H1 (cell line): ENCODE measurements around the gene C17orf50. TPM values are rescaled to one million over a fixed set of nuclear protein-coding genes. Genes with fewer than 3 reads are reported as not detected.

Experiments
- CTCF ChIA-PET: fragments of 300-600 bp; sonication (Branson Sonifier 250); formaldehyde crosslinking; loops from one replicate; lab custom pipeline; 2021; ENCODE audit not compliant: partially characterized antibody; lab: Charles Lee
- POLR2A ChIA-PET: fragments of 300-600 bp; sonication (Branson Sonifier 250); formaldehyde crosslinking; loops from one replicate; lab custom pipeline; 2021; ENCODE audit warnings: inconsistent platforms; ENCODE audit not compliant: partially characterized antibody; lab: Charles Lee
- DNase-seq, 2 experiments: peaks; one replicate each; pipeline versions ENCODE4 v3.0.0 to v3.0.0-alpha.2; 2010 to 2022; ENCODE audit warnings: low spot score in 2 of 2, low read depth in 1 of 2, mixed read lengths in 1 of 2
- FAIRE-seq: peaks from 2 replicates; lab custom pipeline; 2011; peaks lifted over from hg19 to GRCh38; lab: Jason Lieb, UNC
- H2AFZ ChIP-seq: 2 replicates; pipeline ENCODE4 v1.8.1; 2012; ENCODE audit warnings: low read length, inconsistent platforms
- H2AK5ac ChIP-seq: 2 replicates; pipeline ENCODE4 v1.6.1; 2013; ENCODE audit warnings: low read depth, low read length
- H2BK120ac ChIP-seq: replicated peaks from 2 replicates; pipeline ENCODE3; 2013; ENCODE audit warnings: low read depth, low read length, inconsistent platforms
- H2BK12ac ChIP-seq: 2 replicates; pipeline ENCODE4 v1.6.1; 2013; ENCODE audit warnings: low read depth, low read length
- H2BK15ac ChIP-seq: 2 replicates; pipeline ENCODE4 v1.6.1; 2013; ENCODE audit warnings: low read length
- H2BK20ac ChIP-seq: 2 replicates; pipeline ENCODE4 v1.6.1; 2013; ENCODE audit warnings: low read length
- H2BK5ac ChIP-seq: 2 replicates; pipeline ENCODE4 v1.6.1; 2013; ENCODE audit warnings: low read depth, low read length
- H3K14ac ChIP-seq: 2 replicates; pipeline ENCODE4 v1.6.1; 2013; ENCODE audit warnings: inconsistent platforms; ENCODE audit not compliant: insufficient read length
- H3K18ac ChIP-seq: 2 replicates; pipeline ENCODE4 v1.6.1; 2013; ENCODE audit warnings: low read length; ENCODE audit errors: extremely low read depth
- H3K23ac ChIP-seq: 2 replicates; pipeline ENCODE4 v1.6.1; 2013; ENCODE audit warnings: inconsistent platforms; ENCODE audit not compliant: insufficient read length
- H3K23me2 ChIP-seq: 2 replicates; pipeline ENCODE4 v1.6.1; 2013; ENCODE audit warnings: low read depth, low read length
- H3K27ac ChIP-seq: 2 replicates; pipeline ENCODE4 v1.6.1; 2011; ENCODE audit warnings: low read depth, low read length, inconsistent platforms
- H3K27me3 ChIP-seq, 4 experiments: replicated peaks in 1 of 4; 1 replicate in 1 of 4; 2 replicates in 3 of 4; pipeline versions ENCODE4 v1.6.1 to v1.8.1; 2011 to 2013; ENCODE audit warnings: low read length in 3 of 4, mild to moderate bottlenecking in 3 of 4, inconsistent platforms in 2 of 4, mixed read lengths in 2 of 4, moderate library complexity in 1 of 4; ENCODE audit not compliant: control insufficient read depth in 3 of 4, insufficient read depth in 3 of 4; ENCODE audit errors: extremely low read depth in 1 of 4
- H3K36me3 ChIP-seq, 4 experiments: 2 replicates each; pipeline versions ENCODE4 v1.6.1 to v1.8.1; 2011 to 2013; ENCODE audit warnings: mild to moderate bottlenecking in 4 of 4, low read length in 3 of 4, moderate library complexity in 2 of 4, control low read depth in 1 of 4, inconsistent platforms in 1 of 4; ENCODE audit not compliant: insufficient read depth in 4 of 4, control insufficient read depth in 2 of 4
- H3K4ac ChIP-seq: replicated peaks from 2 replicates; pipeline ENCODE3; 2013; ENCODE audit warnings: low read length, low read depth, mixed read lengths, inconsistent platforms; ENCODE audit not compliant: insufficient read length
- H3K4me1 ChIP-seq, 4 experiments: replicated peaks in 1 of 4; 1 replicate in 1 of 4; 2 replicates in 3 of 4; pipeline versions ENCODE4 v1.6.1 to v1.8.1; 2011 to 2013; ENCODE audit warnings: low read length in 3 of 4, inconsistent platforms in 2 of 4, mixed read lengths in 1 of 4; ENCODE audit not compliant: insufficient read depth in 4 of 4, control insufficient read depth in 3 of 4
- H3K4me2 ChIP-seq, 2 experiments: 2 replicates each; pipeline versions ENCODE4 v1.6.1 to v1.8.1; 2011 to 2013; ENCODE audit warnings: low read depth in 2 of 2, low read length in 2 of 2, control low read depth in 1 of 2, inconsistent platforms in 1 of 2, mild to moderate bottlenecking in 1 of 2; ENCODE audit not compliant: insufficient read depth in 1 of 2
- H3K4me3 ChIP-seq, 4 experiments: fragments of 200-600, 300-600 bp in 1 of 4; sonication (generic), shearing (Covaris generic), sonication (Bioruptor Twin) in 1 of 4; 2 replicates each; pipeline versions ENCODE4 v1.5.1 to v1.8.1; 2011 to 2016; ENCODE audit warnings: low read length in 4 of 4, low read depth in 3 of 4, control low read depth in 2 of 4, inconsistent platforms in 2 of 4, mild to moderate bottlenecking in 2 of 4, mixed read lengths in 1 of 4, moderate library complexity in 1 of 4; ENCODE audit not compliant: insufficient read depth in 2 of 4; ENCODE audit errors: extremely low read depth in 1 of 4
- H3K56ac ChIP-seq: replicated peaks from 2 replicates; pipeline ENCODE3; 2013; ENCODE audit warnings: low read depth, mild to moderate bottlenecking, mixed read lengths, low read length, inconsistent platforms; ENCODE audit not compliant: insufficient read length
- H3K79me1 ChIP-seq: 2 replicates; pipeline ENCODE4 v1.6.1; 2013; ENCODE audit warnings: low read depth, low read length, control low read depth
- H3K79me2 ChIP-seq, 2 experiments: 2 replicates each; pipeline versions ENCODE4 v1.6.1 to v1.8.1; 2012 to 2013; ENCODE audit warnings: low read length in 2 of 2, mild to moderate bottlenecking in 2 of 2, inconsistent platforms in 1 of 2; ENCODE audit not compliant: insufficient read depth in 2 of 2, control insufficient read depth in 1 of 2
- H3K9ac ChIP-seq, 4 experiments: replicated peaks in 1 of 4; 1 replicate in 1 of 4; 2 replicates in 3 of 4; pipeline versions ENCODE4 v1.6.1 to v1.8.1; 2011 to 2013; ENCODE audit warnings: low read depth in 3 of 4, low read length in 3 of 4, control low read depth in 2 of 4, mild to moderate bottlenecking in 2 of 4, moderate library complexity in 2 of 4, inconsistent platforms in 1 of 4; ENCODE audit errors: extremely low read depth in 1 of 4
- H3K9me3 ChIP-seq, 2 experiments: 2 replicates each; pipeline versions ENCODE4 v1.6.1 to v1.8.1; 2012 to 2013; ENCODE audit warnings: mild to moderate bottlenecking in 2 of 2, moderate library complexity in 2 of 2, control low read depth in 1 of 2, inconsistent platforms in 1 of 2, low read depth in 1 of 2, low read length in 1 of 2, mixed read lengths in 1 of 2; ENCODE audit not compliant: insufficient read depth in 2 of 2
- H4K20me1 ChIP-seq, 2 experiments: replicated peaks in 1 of 2; 2 replicates each; pipeline versions ENCODE3 to v1.8.1; 2011 to 2013; ENCODE audit warnings: inconsistent platforms in 2 of 2, low read length in 2 of 2, mild to moderate bottlenecking in 1 of 2; ENCODE audit not compliant: insufficient read depth in 2 of 2, control insufficient read depth in 1 of 2
- H4K5ac ChIP-seq: 2 replicates; pipeline ENCODE4 v1.6.1; 2013; ENCODE audit warnings: low read length, low read depth, mixed read lengths, inconsistent platforms; ENCODE audit not compliant: insufficient read length
- H4K8ac ChIP-seq: 2 replicates; pipeline ENCODE4 v1.8.0; 2013; ENCODE audit warnings: mild to moderate bottlenecking, moderate library complexity, low read length, inconsistent platforms; ENCODE audit not compliant: insufficient read depth; ENCODE audit errors: extremely low read depth
- H4K91ac ChIP-seq: replicated peaks from 2 replicates; pipeline ENCODE3; 2013; ENCODE audit warnings: low read length, mixed read lengths, inconsistent platforms; ENCODE audit not compliant: insufficient read length
- CBX5 ChIP-seq: fragments of 300-800, 300-1000 bp; sonication (generic); IDR thresholded peaks from 2 replicates; pipeline ENCODE4 v1.7.1; 2016; ENCODE audit warnings: antibody characterized with exemption, low read length, low read depth
- HDAC2 ChIP-seq, 2 experiments: fragments of 300-600 bp in 1 of 2; sonication (generic) in 1 of 2; IDR thresholded peaks; 2 replicates each; pipeline ENCODE4 v1.6.1; 2011 to 2012; ENCODE audit warnings: low read depth in 2 of 2, low read length in 2 of 2, mild to moderate bottlenecking in 2 of 2, moderate library complexity in 2 of 2, borderline replicate concordance in 1 of 2, inconsistent platforms in 1 of 2
- KDM4A ChIP-seq: IDR thresholded peaks from one replicate; pipeline ENCODE4 v1.7.1; 2012; ENCODE audit warnings: low read depth, mild to moderate bottlenecking, moderate library complexity, low read length, inconsistent platforms; ENCODE audit not compliant: severe bottlenecking
- POLR2A ChIP-seq, 2 experiments: IDR thresholded peaks; 1 replicate in 1 of 2; 2 replicates in 1 of 2; pipeline ENCODE4 v1.6.1; 2011; ENCODE audit warnings: low read depth in 2 of 2, low read length in 2 of 2, mild to moderate bottlenecking in 2 of 2; ENCODE audit errors: control extremely low read depth in 1 of 2
- RFX5 ChIP-seq: IDR thresholded peaks from 2 replicates; pipeline ENCODE4 v1.6.1; 2011; ENCODE audit warnings: low read depth, low read length, improper control_type of control experiment, borderline replicate concordance
- SAP30 ChIP-seq: fragments of 300-600 bp; sonication (generic); IDR thresholded peaks from 2 replicates; pipeline ENCODE4 v1.7.1; 2012; ENCODE audit warnings: low read length, moderate library complexity, mild to moderate bottlenecking, inconsistent platforms; ENCODE audit not compliant: insufficient read depth, insufficient replicate concordance
- SP4 ChIP-seq: IDR thresholded peaks from 2 replicates; pipeline ENCODE4 v1.6.1; 2012; ENCODE audit warnings: low read length, inconsistent platforms
- SUZ12 ChIP-seq: fragments of 200-600 bp; sonication (generic); IDR thresholded peaks from 2 replicates; pipeline ENCODE4 v1.6.1; 2012; ENCODE audit warnings: mild to moderate bottlenecking, inconsistent platforms, low read length, moderate library complexity, mixed read lengths
- TAF1 ChIP-seq: IDR thresholded peaks from 2 replicates; pipeline ENCODE4 v1.6.1; 2011; ENCODE audit warnings: mild to moderate bottlenecking, low read depth, low read length
- TAF7 ChIP-seq: optimal IDR thresholded peaks from 2 replicates; pipeline ENCODE3; 2011; ENCODE audit warnings: low read depth, mild to moderate bottlenecking, inconsistent platforms, low read length, moderate library complexity, borderline replicate concordance
- YY1 ChIP-seq: IDR thresholded peaks from 2 replicates; pipeline ENCODE4 v1.6.1; 2011; ENCODE audit warnings: low read depth, mild to moderate bottlenecking, low read length
- ZNF274 ChIP-seq: IDR thresholded peaks from 2 replicates; pipeline ENCODE4 v1.7.0; 2012; ENCODE audit warnings: low read length, borderline replicate concordance; ENCODE audit errors: extremely low read depth
- WGBS, 2 experiments: shearing (Covaris generic) in 1 of 2; methylation state at CpG; one replicate each; pipeline versions ENCODE4 v1.1.6 to v1.1.7; 2013 to 2015; ENCODE audit warnings: low lambda C conversion rate in 2 of 2, mixed read lengths in 2 of 2, inconsistent platforms in 1 of 2, low coverage in 1 of 2, missing lambda C conversion rate in 1 of 2; ENCODE audit not compliant: insufficient replicate concordance in 2 of 2, insufficient coverage in 1 of 2, insufficient read length in 1 of 2; ENCODE audit errors: extremely low coverage in 1 of 2, missing lambda C conversion rate in 1 of 2; 5-methylcytosine and 5-hydroxymethylcytosine counted together
- polyA plus RNA-seq, 7 experiments: library from polyadenylated mRNA; depleted of rRNA in 3 of 7; stranded (reverse) in 5 of 7; unstranded in 2 of 7; fragments of >200 nt in 5 of 7; fragments of 200-250 nt in 2 of 7; gene quantifications; 1 replicate in 5 of 7; 2 replicates in 1 of 7; 4 replicates in 1 of 7; pipeline versions ENCODE4 v1.2.1 to v1.2.3, GENCODE V29; 2011 to 2013; ENCODE audit warnings: missing spikeins in 2 of 7, mixed read lengths in 2 of 7
- total RNA-seq: library from RNA; stranded (reverse); fragmentation: NEBNext Ultra II Directional; extraction: Animal tissue kit (Norgen Biotek cat#: 25700); gene quantifications from 2 replicates; pipeline ENCODE4 v1.2.1, GENCODE V29; 2021

The C17orf50 gene
- total and polyA plus RNA-seq, 2 of the 8 experiments (the other 6 are each of a cell fraction or from before 2014, with no cell fraction given): 0.12 TPM; not detected in 1

DNA sequence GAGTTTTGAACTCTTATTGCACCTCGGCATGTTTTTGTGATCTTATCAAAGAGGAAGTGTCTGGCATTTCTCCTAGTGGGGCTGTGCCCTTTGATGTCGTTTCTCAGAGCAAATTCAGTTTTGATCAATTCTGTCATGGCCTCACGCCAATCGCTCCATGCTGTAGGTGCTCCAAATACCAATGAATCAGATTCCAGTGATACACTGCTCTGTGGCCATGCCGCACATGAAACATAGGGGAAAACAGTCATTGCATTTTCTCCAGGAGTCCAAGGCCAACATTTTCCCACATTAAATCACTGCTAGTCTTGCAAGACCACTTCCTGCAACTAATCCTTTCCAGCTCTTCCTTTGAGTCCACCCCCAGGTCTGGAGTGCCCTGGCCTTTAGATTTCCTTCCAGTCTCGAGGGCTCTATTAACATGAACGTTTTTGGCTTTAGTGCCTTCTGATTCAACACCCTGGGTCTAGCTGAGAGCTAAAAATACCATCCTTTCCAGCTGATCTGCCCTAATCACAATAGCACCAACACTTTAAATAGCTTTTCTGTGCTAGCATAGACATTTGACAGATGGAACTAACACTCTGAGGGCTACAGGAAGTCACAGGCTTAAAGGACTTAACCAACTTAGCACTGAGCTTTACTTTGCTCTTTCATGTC lies 47.5 kb upstream of the C17orf50 start:
- WGBS, 2 experiments: 86% methylated on average over 7 of the region's 7 CpGs; no CpG with 5 or more reads in 1 of the 2 experiments
- no peaks in the 10 kb centered on the region for H3K23me2 ChIP-seq
- no peak overlapping the region for H2BK20ac ChIP-seq
- H3K4me3 ChIP-seq: no peak overlapping the region
- no peak overlapping the region for H4K8ac ChIP-seq
- H3K4ac ChIP-seq: no peak overlapping the region
- no peak for FAIRE-seq
- H3K4me1 ChIP-seq: no peaks in the 10 kb centered on the region
- H2AFZ ChIP-seq: no peak overlapping the region
- POLR2A ChIA-PET: interaction anchor here (1.3 kb wide), 1 partner anchor 9 kb away, joined by 4 read pairs; no protein-coding TSS in a partner anchor
- no peak overlapping the region for H2BK12ac ChIP-seq
- H3K9me3 ChIP-seq: no peaks in the 10 kb centered on the region
- peaks cover 0 to 7% of the 10 kb centered on the region in 2 experiments for H4K20me1 ChIP-seq
- H3K36me3 ChIP-seq: peaks cover 0 to 40% (median 16%) of the 10 kb centered on the region in 4 experiments; a peak in 6 of 8 replicates
- no peak overlapping the region for H3K56ac ChIP-seq
- TF ChIP-seq RFX5 (no peak), YY1 (no peak), ZNF274 (no peak), SAP30 (no peak), SUZ12 (no peak), HDAC2 (IDR thresholded peaks at IDR 0.05; ENCODE audit: borderline replicate concordance in 1 of 2, low read depth in 2 of 2, low read length in 2 of 2) (no peak), TAF7 (no peak), TAF1 (no peak), SP4 (no peak), POLR2A (IDR thresholded peaks at IDR 0.05; ENCODE audit: control extremely low read depth in 1 of 2, low read depth in 2 of 2, low read length in 2 of 2) (no peak), KDM4A (no peak), CBX5 (no peak)
- H4K91ac ChIP-seq: no peak overlapping the region
- no peak overlapping the region for H3K14ac ChIP-seq
- H2BK5ac ChIP-seq: no peak overlapping the region
- H3K79me1 ChIP-seq: no peaks in the 10 kb centered on the region
- H3K79me2 ChIP-seq: no peaks in the 10 kb centered on the region
- no peak overlapping the region for H3K23ac ChIP-seq
- CTCF ChIA-PET: interaction anchor here (1.2 to 1.3 kb wide), 2 partner anchors 32 to 35 kb away, joined by 3 read pairs; no protein-coding TSS in a partner anchor
- no peaks in the 10 kb centered on the region for H3K27me3 ChIP-seq
- H3K27ac ChIP-seq: no peak overlapping the region
- no peak overlapping the region for H3K4me2 ChIP-seq
- H4K5ac ChIP-seq: no peak overlapping the region
- H3K18ac ChIP-seq: no peak overlapping the region
- no peak overlapping the region for H2AK5ac ChIP-seq
- no peak overlapping the region for H2BK120ac ChIP-seq
- no peak for DNase-seq
- H3K9ac ChIP-seq: no peak overlapping the region
- H2BK15ac ChIP-seq: no peak overlapping the region
